BJ (cell line): ENCODE measurements around the gene KRTAP5-6. TPM values are rescaled to one million over a fixed set of nuclear protein-coding genes. Genes with fewer than 3 reads are reported as not detected.

ENCODE experiments used
- CTCF ChIA-PET: fragments of 350-600 bp; formaldehyde crosslinking; extraction: SDS; loops from one replicate; lab custom pipeline; 2021; ENCODE audit warnings: antibody characterized with exemption, inconsistent platforms; lab: Yijun Ruan, JAX
- POLR2A ChIA-PET: fragments of 300-600 bp; sonication (Branson Sonifier 250); formaldehyde crosslinking; extraction: SDS; loops from one replicate; lab custom pipeline; 2021; ENCODE audit warnings: antibody characterized with exemption; lab: Charles Lee
- DNase-seq: peaks from one replicate; pipeline ENCODE4 v3.0.0-alpha.2; 2011; ENCODE audit warnings: low read depth
- H3K27me3 ChIP-seq: 2 replicates; pipeline ENCODE4 v1.6.0; 2011; ENCODE audit warnings: low read length; ENCODE audit not compliant: control insufficient read depth, insufficient read depth
- H3K36me3 ChIP-seq: 2 replicates; pipeline ENCODE4 v1.5.1; 2011; ENCODE audit warnings: low read length; ENCODE audit not compliant: control insufficient read depth, insufficient read depth
- H3K4me3 ChIP-seq: 2 replicates; pipeline ENCODE4 v1.5.1; 2011; ENCODE audit warnings: low read depth, mild to moderate bottlenecking, control low read depth, low read length
- polyA plus RNA-seq: library from polyadenylated mRNA; depleted of rRNA; stranded (reverse); fragments of >200 nt; gene quantifications from 2 replicates; pipeline ENCODE4 v1.2.3, GENCODE V29; 2011
- TF ChIP-seq, protein P1 (sequence below): IDR thresholded peaks from 2 replicates; pipeline ENCODE4 v1.5.1; 2011; ENCODE audit warnings: low read depth, mild to moderate bottlenecking, control low read depth, inconsistent platforms, low read length, moderate library complexity; ENCODE audit not compliant: insufficient read depth

Gene KRTAP5-6
- polyA plus RNA-seq, 1 experiment, result not detected

DNA sequence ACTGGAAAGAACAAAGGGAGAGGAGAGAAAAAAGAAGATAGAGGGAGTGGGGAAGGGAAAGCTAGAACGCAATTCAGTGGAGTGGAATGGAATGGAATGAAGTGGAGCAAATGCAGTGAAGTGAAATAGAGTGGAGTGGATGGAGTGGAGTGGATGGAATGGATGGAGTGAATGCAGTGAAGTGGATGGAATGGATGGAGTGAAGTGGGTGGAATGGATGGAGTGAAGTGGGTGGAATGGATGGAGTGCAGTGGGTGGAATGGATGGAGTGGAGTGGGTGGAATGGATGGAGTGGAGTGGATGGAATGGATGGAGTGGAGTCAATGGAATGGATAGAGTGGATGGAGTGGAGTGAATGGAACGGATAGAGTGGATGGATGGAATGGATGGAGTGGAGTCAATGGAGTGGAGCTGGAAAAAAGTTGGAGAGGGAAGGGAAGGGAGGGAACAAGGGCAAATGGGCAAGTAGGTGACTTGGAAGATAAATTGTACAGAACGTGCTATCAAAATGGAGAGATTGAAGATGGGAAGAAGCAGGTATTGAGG, 39.5 kb downstream of the KRTAP5-6 start:
- ChIA-PET CTCF (interaction anchor here (0.9 kb wide), 1 partner anchor 84 kb away, joined by 4 read pairs; no protein-coding TSS in a partner anchor), POLR2A (no interaction called here)
- DNase-seq, result no peak
- Histone ChIP-seq H3K4me3 (no peak overlapping the region), H3K27me3 (peaks cover 1% of the 10 kb centered on the region; the same call in 1 of the 2 replicates), H3K36me3 (no peaks in the 10 kb centered on the region)
- TF ChIP-seq, protein P1, sequence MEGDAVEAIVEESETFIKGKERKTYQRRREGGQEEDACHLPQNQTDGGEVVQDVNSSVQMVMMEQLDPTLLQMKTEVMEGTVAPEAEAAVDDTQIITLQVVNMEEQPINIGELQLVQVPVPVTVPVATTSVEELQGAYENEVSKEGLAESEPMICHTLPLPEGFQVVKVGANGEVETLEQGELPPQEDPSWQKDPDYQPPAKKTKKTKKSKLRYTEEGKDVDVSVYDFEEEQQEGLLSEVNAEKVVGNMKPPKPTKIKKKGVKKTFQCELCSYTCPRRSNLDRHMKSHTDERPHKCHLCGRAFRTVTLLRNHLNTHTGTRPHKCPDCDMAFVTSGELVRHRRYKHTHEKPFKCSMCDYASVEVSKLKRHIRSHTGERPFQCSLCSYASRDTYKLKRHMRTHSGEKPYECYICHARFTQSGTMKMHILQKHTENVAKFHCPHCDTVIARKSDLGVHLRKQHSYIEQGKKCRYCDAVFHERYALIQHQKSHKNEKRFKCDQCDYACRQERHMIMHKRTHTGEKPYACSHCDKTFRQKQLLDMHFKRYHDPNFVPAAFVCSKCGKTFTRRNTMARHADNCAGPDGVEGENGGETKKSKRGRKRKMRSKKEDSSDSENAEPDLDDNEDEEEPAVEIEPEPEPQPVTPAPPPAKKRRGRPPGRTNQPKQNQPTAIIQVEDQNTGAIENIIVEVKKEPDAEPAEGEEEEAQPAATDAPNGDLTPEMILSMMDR, result no peak

DNA sequence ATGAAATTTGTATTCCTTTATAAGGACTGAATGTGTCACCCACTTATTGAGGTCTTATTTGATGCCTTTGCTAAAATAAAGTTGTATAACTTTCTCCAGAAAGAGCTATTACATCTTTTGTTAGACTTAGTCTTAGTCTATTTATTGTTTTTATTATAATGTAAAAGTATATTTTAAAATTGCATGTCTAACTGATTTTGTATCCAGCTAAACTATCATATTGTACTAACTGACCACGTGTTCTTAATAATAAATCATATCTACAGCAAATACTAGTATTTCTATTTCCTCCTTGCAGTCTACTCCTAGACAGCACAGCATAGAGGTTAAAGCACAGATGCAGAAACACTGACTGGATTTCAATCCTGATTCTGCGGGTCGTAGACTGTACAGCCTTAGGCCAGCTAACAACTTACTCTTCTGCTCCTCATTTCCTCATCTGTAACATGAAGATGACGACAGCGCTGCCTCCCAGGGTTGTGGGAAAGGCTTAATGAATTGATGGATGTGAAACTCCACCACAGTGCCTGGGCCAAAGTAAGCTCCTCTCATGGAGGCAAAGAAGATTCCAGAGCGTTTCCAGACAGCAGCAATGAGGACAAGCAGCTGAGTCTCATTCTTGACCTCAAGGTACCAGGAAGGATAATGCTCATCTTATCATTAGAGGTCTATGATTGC, 40.2 kb downstream of the KRTAP5-6 start:
- Histone ChIP-seq H3K36me3 (no peaks in the 10 kb centered on the region), H3K27me3 (peaks cover 1% of the 10 kb centered on the region; the same call in 1 of the 2 replicates), H3K4me3 (no peak overlapping the region)
- DNase-seq, result no peak
- POLR2A ChIA-PET, result no interaction called here
- TF ChIP-seq, protein P1, result no peak
- CTCF ChIA-PET, result interaction anchor here (0.9 to 1.0 kb wide), 3 partner anchors 43 to 96 kb away, joined by 3 to 4 read pairs (median 3); no protein-coding TSS in a partner anchor

DNA sequence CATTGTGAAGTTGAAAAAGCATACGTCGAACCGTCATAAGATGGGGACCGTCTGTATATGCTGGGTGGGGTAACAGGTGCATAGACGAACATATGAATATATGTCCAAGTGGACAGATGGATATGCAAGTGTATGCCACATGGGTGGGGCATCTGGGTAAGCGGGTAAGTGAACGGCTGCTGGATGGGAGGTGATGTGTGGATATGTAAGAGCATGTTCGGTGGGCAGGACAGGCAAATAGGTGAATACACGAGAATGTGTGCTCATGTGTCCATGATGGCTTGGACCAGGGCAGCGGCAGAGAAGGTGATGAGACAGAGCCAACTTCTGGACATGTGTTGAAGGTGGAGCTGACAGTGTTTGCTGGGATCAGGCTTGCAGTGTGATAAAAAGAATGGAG, 41.4 kb downstream of the KRTAP5-6 start:
- H3K27me3 ChIP-seq, result peaks cover 1% of the 10 kb centered on the region; the same call in 1 of the 2 replicates
- no peak overlapping the region for H3K4me3 ChIP-seq
- TF ChIP-seq, protein P1, result no peak
- ChIA-PET POLR2A (no interaction called here), CTCF (interaction anchor here (1.7 kb wide), 1 partner anchor 95 kb away, joined by 4 read pairs; no protein-coding TSS in a partner anchor)
- DNase-seq, result no peak
- no peaks in the 10 kb centered on the region for H3K36me3 ChIP-seq

DNA sequence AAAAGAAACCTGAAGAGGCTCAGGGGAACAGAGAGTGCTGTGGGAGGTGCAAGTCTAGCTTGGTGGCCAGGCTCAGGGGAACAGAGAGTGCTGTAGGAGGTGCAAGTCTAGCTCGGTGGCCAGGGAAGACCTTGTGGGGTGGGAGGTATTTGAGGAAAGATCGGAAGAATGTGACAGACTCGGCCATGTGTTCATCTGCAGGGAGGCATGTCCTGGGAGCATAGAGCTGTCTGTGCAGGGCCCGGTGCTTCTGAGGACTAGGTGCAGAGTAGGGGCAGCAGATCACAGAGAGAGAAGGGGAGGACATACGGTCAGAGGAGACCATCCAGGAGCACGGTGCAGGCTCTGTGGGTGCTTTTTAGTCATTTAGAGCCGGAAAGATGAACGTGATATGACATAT, 42.6 kb downstream of the KRTAP5-6 start:
- no peak for DNase-seq
- ChIA-PET CTCF (interaction anchor here (1.7 kb wide), 1 partner anchor 94 kb away, joined by 4 read pairs; no protein-coding TSS in a partner anchor), POLR2A (no interaction called here)
- H3K4me3 ChIP-seq, result no peak overlapping the region
- peaks cover 3% of the 10 kb centered on the region for H3K27me3 ChIP-seq
- H3K36me3 ChIP-seq, result no peaks in the 10 kb centered on the region
- TF ChIP-seq, protein P1, result no peak

DNA sequence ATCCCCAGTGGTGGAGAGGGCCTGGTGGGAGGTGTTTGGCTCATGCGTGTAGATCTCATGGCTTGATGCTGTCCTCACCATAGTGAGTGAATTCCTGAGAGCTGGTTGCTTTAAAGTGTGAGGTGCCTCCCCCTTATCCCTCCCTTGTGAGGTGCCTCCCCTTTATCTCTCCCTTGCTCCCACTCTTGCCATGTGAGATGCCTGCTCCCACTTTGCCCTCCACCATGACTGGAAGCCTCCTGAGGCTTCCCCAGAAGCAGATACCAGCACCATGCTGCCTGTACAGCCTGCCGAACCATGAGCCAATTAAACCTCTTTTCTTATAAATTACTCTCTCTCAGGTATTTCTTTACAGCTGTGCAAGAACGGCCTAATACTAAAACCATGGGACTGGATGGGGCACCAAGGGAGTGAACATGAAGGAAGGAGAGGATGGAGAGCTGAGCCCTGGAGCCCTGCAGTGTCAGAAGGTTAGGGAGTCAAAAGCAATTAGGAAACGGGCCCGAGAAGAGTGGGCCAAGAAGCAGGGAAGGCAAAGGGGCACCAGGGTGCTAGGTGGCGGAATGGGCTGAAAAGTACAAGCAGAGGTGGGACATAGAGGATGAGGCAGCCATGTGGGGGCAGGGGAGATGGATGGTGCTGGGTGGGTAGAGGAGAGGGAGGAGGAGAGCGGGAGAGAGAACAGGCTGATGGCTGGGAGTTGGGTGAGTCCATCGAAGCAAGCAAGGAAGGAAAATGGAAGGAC, 44.0 kb downstream of the KRTAP5-6 start:
- no peaks in the 10 kb centered on the region for H3K36me3 ChIP-seq
- TF ChIP-seq, protein P1, result no peak
- CTCF ChIA-PET, result no interaction called here
- H3K4me3 ChIP-seq, result no peak overlapping the region
- peaks cover 4% of the 10 kb centered on the region for H3K27me3 ChIP-seq
- DNase-seq, result no peak
- POLR2A ChIA-PET, result no interaction called here
